Endothelial cell of umbilical vein (primary cell): Measurements from ENCODE around the gene HOXD8. TPM values are rescaled to one million over a fixed set of nuclear protein-coding genes. Genes with fewer than 3 reads are reported as not detected.

Source experiments
- BruUV-seq: library from RNA; stranded (reverse); fragments of 400-500 nt; replicated peaks from 2 replicates; lab custom pipeline; 2021; lab: Mats Ljungman, UMichigan
- CTCF ChIA-PET: fragments of 300-600, 350-600 bp; sonication (Branson Sonifier 250); formaldehyde crosslinking; loops from one replicate; lab custom pipeline; 2021; ENCODE audit warnings: antibody characterized with exemption, inconsistent platforms; lab: Charles Lee
- POLR2A ChIA-PET: fragments of 300-600, 350-600 bp; sonication (Branson Sonifier 250); formaldehyde crosslinking; loops from one replicate; lab custom pipeline; 2021; ENCODE audit warnings: antibody characterized with exemption, inconsistent platforms; lab: Charles Lee
- DNase-seq: peaks from one replicate; pipeline ENCODE4 v3.0.0-alpha.2; 2011; ENCODE audit warnings: low read depth, low spot score
- FAIRE-seq: peaks from 2 replicates; lab custom pipeline; 2011; peaks lifted over from hg19 to GRCh38; lab: Jason Lieb, UNC
- H2AFZ ChIP-seq: 2 replicates; pipeline ENCODE4 v1.6.0; 2012; ENCODE audit warnings: low read depth, low read length, control low read depth, inconsistent platforms
- H3K27ac ChIP-seq: 2 replicates; pipeline ENCODE4 v1.5.1; 2011; ENCODE audit warnings: low read depth, mild to moderate bottlenecking, control low read depth, low read length, moderate library complexity; ENCODE audit not compliant: insufficient read depth
- H3K27me3 ChIP-seq, 2 experiments: 2 replicates each; pipeline versions ENCODE4 v1.6.0 to v1.6.1; 2011; ENCODE audit warnings: low read length in 2 of 2, mixed read lengths in 1 of 2; ENCODE audit not compliant: control insufficient read depth in 2 of 2, insufficient read depth in 2 of 2
- H3K36me3 ChIP-seq, 2 experiments: 2 replicates in 1 of 2; 3 replicates in 1 of 2; pipeline ENCODE4 v1.5.1; 2011; ENCODE audit warnings: low read length in 2 of 2, mild to moderate bottlenecking in 1 of 2, moderate library complexity in 1 of 2; ENCODE audit not compliant: control insufficient read depth in 2 of 2, insufficient read depth in 2 of 2; ENCODE audit errors: extremely low read depth in 1 of 2
- H3K4me1 ChIP-seq: 3 replicates; pipeline ENCODE4 v1.5.1; 2011; ENCODE audit warnings: mild to moderate bottlenecking, low read length; ENCODE audit not compliant: control insufficient read depth, insufficient read depth; ENCODE audit errors: extremely low read depth
- H3K4me2 ChIP-seq: 2 replicates; pipeline ENCODE4 v1.6.1; 2011; ENCODE audit warnings: low read length, control low read depth, mixed read lengths; ENCODE audit not compliant: insufficient read depth
- H3K4me3 ChIP-seq, 3 experiments: fragments of 200-600 bp in 1 of 3; sonication (generic), shearing (Covaris generic) in 1 of 3; replicated peaks in 1 of 3; 2 replicates each; pipeline ENCODE4 v1.5.1; 2011 to 2016; ENCODE audit warnings: control low read depth in 3 of 3, low read length in 3 of 3, mild to moderate bottlenecking in 2 of 3, inconsistent platforms in 1 of 3, low read depth in 1 of 3, moderate library complexity in 1 of 3; ENCODE audit not compliant: insufficient read depth in 1 of 3
- H3K79me2 ChIP-seq: 2 replicates; pipeline ENCODE4 v1.6.0; 2012; ENCODE audit warnings: low read length, inconsistent platforms; ENCODE audit not compliant: control insufficient read depth, insufficient read depth
- H3K9ac ChIP-seq: replicated peaks from 2 replicates; pipeline ENCODE3; 2011; ENCODE audit warnings: low read length, control low read depth; ENCODE audit not compliant: insufficient read depth; ENCODE audit errors: extremely low read depth
- H3K9me1 ChIP-seq: replicated peaks from 3 replicates; pipeline ENCODE4 v1.6.0; 2011; ENCODE audit warnings: mild to moderate bottlenecking, low read length; ENCODE audit not compliant: control insufficient read depth, insufficient read depth; ENCODE audit errors: extremely low read depth
- H3K9me3 ChIP-seq: replicated peaks from 2 replicates; pipeline ENCODE4 v1.5.1; 2012; ENCODE audit warnings: low read length, inconsistent platforms; ENCODE audit not compliant: control insufficient read depth, insufficient read depth
- H4K20me1 ChIP-seq: replicated peaks from 2 replicates; pipeline ENCODE3; 2011; ENCODE audit warnings: mild to moderate bottlenecking, low read length; ENCODE audit not compliant: control insufficient read depth, insufficient read depth; ENCODE audit errors: extremely low read depth
- CTCF ChIP-seq, 2 donors: IDR thresholded peaks; 1 replicate in 1 of 2; 2 replicates in 1 of 2; pipeline ENCODE4 v1.5.1; 2011; ENCODE audit warnings: low read length in 2 of 2, mild to moderate bottlenecking in 2 of 2, moderate library complexity in 2 of 2, control low read depth in 1 of 2, inconsistent platforms in 1 of 2, low read depth in 1 of 2; ENCODE audit not compliant: insufficient read depth in 1 of 2; ENCODE audit errors: extremely low read depth in 1 of 2
- EZH2 ChIP-seq: IDR thresholded peaks from 2 replicates; pipeline ENCODE4 v1.6.1; 2012; ENCODE audit warnings: borderline replicate concordance, low read depth, mild to moderate bottlenecking, moderate library complexity, low read length, inconsistent platforms; ENCODE audit not compliant: severe bottlenecking
- FOS ChIP-seq: IDR thresholded peaks from 2 replicates; pipeline ENCODE4 v1.6.1; 2011; ENCODE audit warnings: mild to moderate bottlenecking, low read length, moderate library complexity, borderline replicate concordance; ENCODE audit not compliant: insufficient read depth
- JUN ChIP-seq: IDR thresholded peaks from 2 replicates; pipeline ENCODE4 v1.6.1; 2011; ENCODE audit warnings: borderline replicate concordance, low read depth; ENCODE audit not compliant: insufficient read length, insufficient read depth
- MAX ChIP-seq: IDR thresholded peaks from 2 replicates; pipeline ENCODE4 v1.6.1; 2011; ENCODE audit not compliant: insufficient read depth, insufficient read length
- MYC ChIP-seq: IDR thresholded peaks from one replicate; pipeline ENCODE4 v1.6.1; 2011; ENCODE audit warnings: mild to moderate bottlenecking, low read depth, low read length
- POLR2AphosphoS5 ChIP-seq: IDR thresholded peaks from 2 replicates; pipeline ENCODE4 v1.6.1; 2012; ENCODE audit warnings: low read depth, mild to moderate bottlenecking, control low read depth, low read length, moderate library complexity; ENCODE audit not compliant: insufficient read depth
- dilution Hi-C: fragments of 300-500 bp; cut with MboI; formaldehyde crosslinking; loops from one replicate; pipeline ENCODE4 v1.15.0; 2019; ENCODE audit warnings: low sequenced_read_pairs; ENCODE audit not compliant: extremely low pct_ligation_motif_present
- intact Hi-C: fragments of 100-400 bp; cut with micrococcal nuclease; formaldehyde crosslinking; loops from one replicate; pipeline ENCODE4 v1.10.0; 2022
- polyA plus RNA-seq, 4 experiments: library from polyadenylated mRNA; depleted of rRNA in 3 of 4; stranded (reverse) in 3 of 4; unstranded in 1 of 4; fragments of >200 nt; gene quantifications; 2 replicates each; pipeline versions ENCODE4 v1.2.1 to v1.2.3, GENCODE V29; 2011 to 2012; ENCODE audit warnings: missing spikeins in 1 of 4
- total RNA-seq: library from RNA; stranded (reverse); gene quantifications from 2 replicates; pipeline ENCODE4 v1.2.3, GENCODE V29; 2021

Gene HOXD8
- total and polyA plus RNA-seq, 2 donors (not counting 3 experiments of a cell fraction or from before 2014, with no cell fraction given) = 6.4 to 15.6 TPM

GRCh38 chr2:176149939-176150583 lies 20.6 kb downstream of the HOXD8 start:
- no peak overlapping the region for H3K27ac ChIP-seq
- intact Hi-C loops (no loop called here), dilution Hi-C loops (loop anchor here (25.0 kb wide), 1 partner anchor 487 kb away; no protein-coding TSS in a partner anchor)
- H3K4me3 ChIP-seq = no peak overlapping the region
- no TSS peak for BruUV-seq
- ChIA-PET POLR2A (no interaction called here), CTCF (interaction anchor here (1.0 to 3.0 kb wide), 7 partner anchors 9 to 501 kb away, joined by 3 to 11 read pairs (median 4); no protein-coding TSS in a partner anchor)
- H3K9me3 ChIP-seq = no peaks in the 10 kb centered on the region
- H3K4me1 ChIP-seq = no peaks in the 10 kb centered on the region
- H3K4me2 ChIP-seq = no peak overlapping the region
- H2AFZ ChIP-seq = no peak overlapping the region
- H3K9me1 ChIP-seq = no peaks in the 10 kb centered on the region
- H4K20me1 ChIP-seq = no peaks in the 10 kb centered on the region
- no peaks in the 10 kb centered on the region for H3K27me3 ChIP-seq
- DNase-seq (no peak), FAIRE-seq (no peak)
- H3K79me2 ChIP-seq = peaks cover 38% of the 10 kb centered on the region
- TF ChIP-seq EZH2 = no peak
- TF ChIP-seq POLR2AphosphoS5 = no peak
- no peak for TF ChIP-seq MAX
- TF ChIP-seq MYC = no peak
- TF ChIP-seq FOS = no peak
- TF ChIP-seq CTCF (IDR thresholded peaks at IDR 0.05; ENCODE audit: extremely low read depth in 1 of 2, insufficient read depth in 1 of 2, low read depth in 1 of 2, low read length in 2 of 2) = no peak
- TF ChIP-seq JUN = no peak
- peaks cover 2 to 22% of the 10 kb centered on the region in 2 experiments for H3K36me3 ChIP-seq
- no peak overlapping the region for H3K9ac ChIP-seq
